Neural progenitor cell (in vitro differentiated cells): ENCODE results near the gene CRY2.

Source experiments
- EZH2 ChIP-seq: fragments of 200-600 bp; sonication (generic); IDR thresholded peaks from 2 replicates; pipeline ENCODE4 v1.6.1; 2017; ENCODE audit warnings: antibody characterized with exemption, mild to moderate bottlenecking, moderate library complexity
- TF ChIP-seq, protein P1 (sequence below): fragments of 200-600 bp; sonication (generic); IDR thresholded peaks from 2 replicates; pipeline ENCODE4 v1.5.1; 2017; ENCODE audit warnings: antibody characterized with exemption, mild to moderate bottlenecking

DNA sequence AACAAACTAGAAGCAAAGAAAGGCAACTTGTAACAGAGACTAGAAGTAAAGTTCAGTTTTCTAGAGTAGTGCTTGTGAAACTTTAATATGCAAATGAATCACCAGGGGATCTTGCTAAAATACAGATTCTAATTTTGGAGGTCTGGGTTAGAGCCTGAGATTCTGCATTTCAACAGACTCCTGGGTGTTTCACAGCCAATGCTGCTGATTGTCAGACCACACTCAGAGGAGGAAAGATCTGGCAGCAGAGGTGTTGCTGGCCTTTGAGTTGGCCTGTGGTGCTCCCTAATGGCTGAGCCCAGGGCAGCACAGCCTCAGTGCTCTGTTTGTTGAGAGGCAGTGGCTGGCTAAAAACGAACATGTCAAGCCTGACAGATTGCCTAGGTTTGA is 5.4 kb downstream of the CRY2 start:
- TF ChIP-seq EZH2, result no peak
- TF ChIP-seq, protein P1, sequence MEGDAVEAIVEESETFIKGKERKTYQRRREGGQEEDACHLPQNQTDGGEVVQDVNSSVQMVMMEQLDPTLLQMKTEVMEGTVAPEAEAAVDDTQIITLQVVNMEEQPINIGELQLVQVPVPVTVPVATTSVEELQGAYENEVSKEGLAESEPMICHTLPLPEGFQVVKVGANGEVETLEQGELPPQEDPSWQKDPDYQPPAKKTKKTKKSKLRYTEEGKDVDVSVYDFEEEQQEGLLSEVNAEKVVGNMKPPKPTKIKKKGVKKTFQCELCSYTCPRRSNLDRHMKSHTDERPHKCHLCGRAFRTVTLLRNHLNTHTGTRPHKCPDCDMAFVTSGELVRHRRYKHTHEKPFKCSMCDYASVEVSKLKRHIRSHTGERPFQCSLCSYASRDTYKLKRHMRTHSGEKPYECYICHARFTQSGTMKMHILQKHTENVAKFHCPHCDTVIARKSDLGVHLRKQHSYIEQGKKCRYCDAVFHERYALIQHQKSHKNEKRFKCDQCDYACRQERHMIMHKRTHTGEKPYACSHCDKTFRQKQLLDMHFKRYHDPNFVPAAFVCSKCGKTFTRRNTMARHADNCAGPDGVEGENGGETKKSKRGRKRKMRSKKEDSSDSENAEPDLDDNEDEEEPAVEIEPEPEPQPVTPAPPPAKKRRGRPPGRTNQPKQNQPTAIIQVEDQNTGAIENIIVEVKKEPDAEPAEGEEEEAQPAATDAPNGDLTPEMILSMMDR, result no peak
